HG03280 (cell line): ENCODE measurements around the gene SLC2A6.

Experiments used
- ATAC-seq: cut with Tn5 transposase; IDR thresholded peaks from one replicate; pipeline ENCODE4 v1.9.1; 2021; ENCODE audit warnings: mild to moderate bottlenecking, moderate library complexity; ENCODE audit not compliant: unreplicated experiment

The SLC2A6 gene

DNA sequence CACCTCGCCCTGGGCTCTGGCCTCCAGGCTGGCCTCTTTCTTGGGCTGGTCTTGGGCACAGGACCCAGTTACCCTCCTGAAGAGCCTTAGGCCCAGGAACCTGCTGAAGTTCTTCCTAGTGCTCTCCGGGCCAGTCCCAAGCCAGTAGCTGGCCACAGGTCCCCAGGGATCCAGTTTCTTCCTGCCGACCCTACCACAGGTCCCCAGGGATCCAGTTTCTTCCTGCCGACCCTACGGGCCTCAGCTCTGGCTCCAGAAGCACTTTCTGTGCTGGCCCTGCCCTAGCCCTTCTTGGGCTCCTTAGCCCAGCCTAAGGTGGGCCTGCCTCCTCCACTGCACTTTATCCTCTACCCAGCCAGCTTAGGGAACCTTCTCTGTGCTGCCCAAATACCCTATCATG lies 37.3 kb downstream of the SLC2A6 start:
- ATAC-seq = no peak

DNA sequence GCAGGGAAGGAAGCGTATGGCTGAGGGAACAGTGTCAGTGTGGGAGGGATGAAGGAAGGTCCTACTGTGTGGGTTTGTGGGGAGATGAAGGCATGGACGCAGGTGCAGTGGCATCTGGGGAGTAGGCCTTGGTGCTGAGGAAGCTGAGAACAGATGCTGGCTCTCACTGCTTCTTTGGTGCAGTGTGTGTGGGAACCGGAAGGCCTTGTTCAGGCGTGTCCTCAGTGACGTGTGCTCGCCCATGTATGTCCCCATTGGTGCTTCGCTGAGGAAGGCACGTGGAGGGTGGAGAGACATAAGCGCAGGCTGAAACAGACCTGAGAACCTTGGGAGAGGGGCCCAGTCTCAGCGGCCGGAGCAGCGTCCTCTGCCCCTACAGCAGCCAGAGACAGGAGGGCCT lies 38.0 kb downstream of the SLC2A6 start:
- no peak for ATAC-seq

DNA sequence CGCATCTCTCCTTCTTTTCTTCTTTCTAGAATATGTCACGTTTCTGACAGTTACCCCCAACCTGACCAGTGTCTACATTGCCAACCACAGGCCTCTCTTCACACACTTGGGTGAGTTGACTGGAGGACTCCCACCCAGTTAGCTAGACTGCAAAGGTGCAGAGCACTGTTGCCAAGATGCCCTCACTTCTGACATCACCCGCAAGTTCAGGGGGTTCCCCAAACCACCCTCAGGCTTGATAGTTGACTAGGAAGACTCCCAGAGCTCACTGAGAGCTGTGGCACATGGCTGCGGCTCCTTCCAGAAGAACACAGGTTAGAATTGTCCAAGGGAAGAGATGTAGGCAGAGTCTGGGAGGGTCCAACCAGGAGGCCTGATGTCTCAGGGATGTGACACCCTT lies 39.6 kb downstream of the SLC2A6 start:
- no peak for ATAC-seq

DNA sequence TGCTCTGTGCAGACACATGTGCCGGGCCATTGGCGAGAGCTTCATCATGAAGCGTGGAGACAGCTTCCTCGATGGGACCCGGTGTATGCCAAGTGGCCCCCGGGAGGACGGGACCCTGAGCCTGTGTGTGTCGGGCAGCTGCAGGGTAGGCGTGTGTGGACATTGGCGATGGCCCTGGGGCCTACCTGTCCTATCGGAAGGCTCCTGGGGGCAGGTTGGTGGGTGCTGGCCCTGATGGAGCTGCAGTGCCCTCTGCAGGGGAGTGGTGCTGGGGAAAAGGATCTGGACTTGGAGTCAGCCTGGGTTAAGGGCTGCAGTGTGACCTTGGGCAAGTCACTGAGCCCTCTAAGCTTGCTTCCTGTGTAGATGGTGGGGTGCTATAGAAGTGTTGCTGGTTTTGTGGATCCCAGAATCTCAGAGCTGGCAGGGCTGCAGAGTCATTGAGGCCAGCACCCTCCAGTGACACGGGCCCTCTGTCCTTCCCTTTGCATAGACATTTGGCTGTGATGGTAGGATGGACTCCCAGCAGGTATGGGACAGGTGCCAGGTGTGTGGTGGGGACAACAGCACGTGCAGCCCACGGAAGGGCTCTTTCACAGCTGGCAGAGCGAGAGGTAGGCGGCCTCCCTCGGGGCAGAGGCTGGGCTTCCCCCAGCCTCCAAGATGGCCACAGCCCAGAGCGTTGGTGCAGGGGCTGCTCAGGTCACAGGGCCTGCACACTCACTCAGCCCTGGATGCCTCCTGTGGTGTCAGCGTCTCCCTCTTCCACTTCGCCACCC lies 41.0 kb downstream of the SLC2A6 start:
- no peak for ATAC-seq

DNA sequence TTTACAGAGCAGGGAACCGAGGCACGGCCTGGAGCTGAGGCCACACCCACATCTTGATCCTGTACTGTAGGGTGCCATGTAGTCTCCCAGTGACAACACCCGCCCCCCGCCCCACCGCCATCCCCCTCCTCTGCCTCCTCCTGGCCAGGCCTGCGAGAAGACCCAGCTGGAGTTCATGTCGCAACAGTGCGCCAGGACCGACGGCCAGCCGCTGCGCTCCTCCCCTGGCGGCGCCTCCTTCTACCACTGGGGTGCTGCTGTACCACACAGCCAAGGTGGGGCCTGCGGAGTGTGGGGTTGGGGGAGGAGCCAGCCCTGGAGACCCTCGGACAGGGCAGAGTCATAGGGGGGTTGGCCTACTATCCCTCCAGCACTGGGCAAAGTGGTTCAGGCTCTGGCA lies 42.2 kb downstream of the SLC2A6 start:
- no peak for ATAC-seq

DNA sequence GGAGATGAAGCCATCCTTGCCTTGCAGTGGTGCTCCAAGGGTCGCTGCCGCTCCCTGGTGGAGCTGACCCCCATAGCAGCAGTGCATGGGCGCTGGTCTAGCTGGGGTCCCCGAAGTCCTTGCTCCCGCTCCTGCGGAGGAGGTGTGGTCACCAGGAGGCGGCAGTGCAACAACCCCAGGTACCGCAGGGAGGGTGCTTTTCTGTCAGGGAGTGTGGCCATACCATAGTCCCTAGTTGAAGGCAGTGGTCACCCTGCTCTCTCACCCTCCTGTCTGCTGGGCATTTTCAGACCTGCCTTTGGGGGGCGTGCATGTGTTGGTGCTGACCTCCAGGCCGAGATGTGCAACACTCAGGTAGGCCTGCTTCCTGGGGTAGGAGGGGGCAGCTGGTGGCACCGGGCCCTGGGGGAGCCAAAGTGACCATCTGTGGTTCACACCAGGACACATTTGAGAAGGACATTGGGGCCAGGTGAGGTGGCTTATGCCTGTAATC lies 45.5 kb downstream of the SLC2A6 start:
- no peak for ATAC-seq

DNA sequence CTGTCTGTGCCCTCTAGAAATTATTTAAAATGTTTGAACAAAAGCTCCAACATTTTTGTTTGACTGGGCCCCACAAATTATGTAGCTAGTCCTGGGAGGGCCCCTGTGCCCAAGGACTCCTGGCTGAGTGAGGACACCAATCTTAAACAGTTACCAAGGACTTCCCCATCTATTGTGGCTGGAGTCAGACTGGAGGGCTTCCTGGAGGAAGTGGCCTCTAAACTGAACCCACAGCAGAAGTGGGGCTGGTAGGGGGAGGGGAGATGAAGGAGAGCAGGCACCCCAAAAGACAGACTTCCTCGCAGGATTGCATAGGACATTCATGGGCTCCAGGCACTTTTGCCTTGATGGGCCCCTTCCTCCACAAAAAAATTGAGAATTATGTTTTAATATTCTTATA lies 48.7 kb downstream of the SLC2A6 start:
- ATAC-seq = no peak

DNA sequence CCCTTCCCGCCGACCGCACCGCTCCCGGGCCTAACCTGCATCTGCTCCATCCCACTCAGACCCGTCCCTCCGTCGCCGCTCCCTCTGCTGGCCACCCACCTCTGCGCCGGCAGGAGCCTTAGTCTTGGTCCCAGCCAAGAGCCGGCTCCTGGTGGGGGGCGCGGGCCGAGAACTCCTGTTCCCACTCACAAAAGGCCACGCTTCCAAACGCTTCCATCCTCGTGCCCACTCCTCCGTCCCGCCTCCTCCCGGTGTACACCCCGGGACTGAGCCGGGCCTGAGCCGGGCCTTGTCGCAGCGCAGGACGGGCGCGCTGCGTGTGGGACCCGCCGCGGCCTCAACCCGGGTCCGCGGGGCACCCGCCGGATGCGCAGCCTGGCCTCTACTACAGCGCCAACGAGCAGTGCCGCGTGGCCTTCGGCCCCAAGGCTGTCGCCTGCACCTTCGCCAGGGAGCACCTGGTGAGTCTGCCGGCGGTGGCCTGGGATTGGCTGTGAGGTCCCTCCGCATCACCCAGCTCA lies 49.2 kb downstream of the SLC2A6 start:
- no peak for ATAC-seq

DNA sequence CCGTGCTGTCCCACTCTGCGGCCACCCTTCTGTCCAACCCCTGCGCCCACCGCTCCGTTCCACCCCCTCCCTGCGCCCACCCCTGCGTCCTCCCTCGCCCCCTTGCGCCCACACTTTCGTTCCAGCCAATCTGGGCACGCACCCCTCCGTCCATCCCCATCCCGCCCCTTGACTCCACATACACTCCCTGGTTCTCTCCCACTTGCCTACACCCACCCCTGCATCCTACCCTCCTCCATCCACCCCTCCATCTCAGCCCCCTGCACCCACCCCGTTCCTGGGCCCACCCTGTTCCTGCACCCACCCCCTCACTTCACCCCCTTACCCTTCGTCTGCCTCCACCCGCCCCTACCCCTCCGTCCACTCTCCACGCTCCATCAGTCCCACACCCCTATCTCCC lies 49.7 kb downstream of the SLC2A6 start:
- ATAC-seq = no peak

DNA sequence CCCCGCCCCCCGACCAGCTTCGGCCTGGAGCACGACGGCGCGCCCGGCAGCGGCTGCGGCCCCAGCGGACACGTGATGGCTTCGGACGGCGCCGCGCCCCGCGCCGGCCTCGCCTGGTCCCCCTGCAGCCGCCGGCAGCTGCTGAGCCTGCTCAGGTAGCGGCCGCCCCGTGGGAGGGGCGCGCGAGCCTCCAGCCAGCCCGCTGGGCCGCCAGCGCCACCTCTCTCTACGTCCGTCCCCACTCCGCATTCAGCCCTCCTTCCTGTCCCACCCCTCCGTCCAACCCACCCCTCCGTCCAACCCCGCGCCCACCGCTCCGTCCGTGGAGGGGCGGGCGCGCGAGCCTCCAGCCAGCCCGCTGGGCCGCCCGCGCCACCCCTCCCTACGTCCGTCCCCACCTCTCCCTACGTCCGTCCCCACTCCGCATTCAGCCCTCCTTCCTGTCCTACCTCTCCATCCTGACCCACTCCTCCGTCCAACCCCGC lies 50.2 kb downstream of the SLC2A6 start:
- no peak for ATAC-seq

DNA sequence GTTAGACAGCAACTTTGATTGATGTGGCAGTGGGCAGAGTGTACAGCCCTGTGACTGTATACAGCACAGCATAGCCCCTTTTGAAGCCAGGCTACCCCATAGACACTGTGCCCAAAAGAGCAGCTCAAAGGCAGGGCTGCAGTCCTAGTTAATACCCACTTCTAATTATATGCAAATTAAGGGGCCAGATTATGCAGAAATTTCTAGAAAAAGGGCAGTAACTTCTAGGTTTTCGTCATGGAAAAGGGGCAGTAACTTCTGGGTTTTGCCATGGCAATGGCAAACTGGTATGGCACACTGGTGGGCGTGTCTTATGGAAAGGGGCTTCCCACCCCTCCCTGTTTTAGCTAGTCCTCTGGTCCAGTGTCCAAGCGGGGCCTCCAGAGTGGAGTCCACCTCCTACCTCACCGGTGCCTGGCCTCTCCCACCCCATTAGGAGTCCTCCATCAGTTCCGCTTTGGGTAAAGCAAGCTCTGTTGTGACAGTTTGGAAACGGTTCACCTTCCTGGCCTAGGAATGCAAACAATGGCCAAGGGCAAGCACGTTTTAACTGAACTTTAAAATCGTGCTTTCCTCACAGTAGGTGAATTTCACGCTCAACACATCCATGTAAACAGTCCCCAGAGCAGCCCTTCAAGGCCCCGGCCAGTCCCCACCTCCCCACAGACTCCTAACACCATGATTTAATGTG lies 51.1 kb downstream of the SLC2A6 start:
- ATAC-seq = no peak

DNA sequence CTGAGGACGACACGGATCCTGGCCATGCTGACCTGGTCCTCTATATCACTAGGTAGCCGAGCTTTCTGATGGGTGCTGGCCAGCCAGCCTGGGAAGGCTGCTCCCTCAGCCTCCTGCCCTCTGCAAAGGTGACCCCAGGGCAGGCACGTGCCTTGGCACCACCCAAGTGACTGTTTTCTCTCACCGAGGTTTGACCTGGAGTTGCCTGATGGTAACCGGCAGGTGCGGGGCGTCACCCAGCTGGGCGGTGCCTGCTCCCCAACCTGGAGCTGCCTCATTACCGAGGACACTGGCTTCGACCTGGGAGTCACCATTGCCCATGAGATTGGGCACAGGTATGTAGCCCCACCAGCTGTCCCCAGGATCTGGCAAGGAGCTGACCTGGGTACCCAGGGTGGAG lies 52.9 kb downstream of the SLC2A6 start:
- no peak for ATAC-seq

DNA sequence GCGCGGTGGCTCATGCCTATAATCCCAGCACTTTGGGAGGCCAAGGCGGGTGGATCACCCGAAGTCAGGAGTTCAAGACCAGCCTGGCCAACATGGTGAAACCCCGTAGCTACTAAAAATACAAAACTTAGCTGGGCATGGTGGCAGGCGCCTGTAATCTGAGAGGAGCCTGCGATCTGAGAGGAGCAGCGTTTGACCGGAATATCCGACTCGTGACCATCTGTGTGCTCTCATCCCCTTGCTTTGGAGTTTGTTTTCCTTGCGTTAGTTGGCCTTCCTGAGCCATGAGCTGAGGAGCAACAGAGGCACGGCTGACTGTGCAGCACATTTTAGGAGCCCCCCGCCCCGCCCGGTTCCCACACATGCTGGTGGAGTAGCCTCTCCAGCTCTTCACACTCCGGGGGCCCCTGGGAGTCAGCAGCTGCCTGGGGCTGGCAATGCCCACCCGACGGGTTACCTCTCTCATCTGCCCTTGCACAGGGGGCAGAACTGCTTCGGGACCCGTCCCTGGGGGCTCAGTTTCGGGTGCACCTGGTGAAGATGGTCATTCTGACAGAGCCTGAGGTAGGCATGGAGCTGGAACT lies 53.8 kb downstream of the SLC2A6 start:
- ATAC-seq = no peak

DNA sequence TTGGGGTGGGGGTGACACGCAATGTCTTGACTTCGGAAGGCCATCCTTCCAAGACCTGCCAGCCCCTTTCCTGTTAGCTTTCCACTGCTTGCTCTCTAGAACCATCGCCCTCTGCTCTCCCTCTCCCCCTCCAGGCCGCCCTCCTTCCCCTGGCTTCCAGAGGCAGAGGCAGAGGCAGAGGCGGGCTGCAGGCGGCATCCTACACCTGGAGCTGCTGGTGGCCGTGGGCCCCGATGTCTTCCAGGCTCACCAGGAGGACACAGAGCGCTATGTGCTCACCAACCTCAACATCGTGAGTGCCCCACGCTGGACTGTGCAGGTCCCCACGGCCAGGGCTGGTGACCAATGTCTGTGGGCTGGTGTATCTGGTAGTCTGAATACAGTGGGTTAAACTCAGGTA lies 54.7 kb downstream of the SLC2A6 start:
- ATAC-seq = no peak

DNA sequence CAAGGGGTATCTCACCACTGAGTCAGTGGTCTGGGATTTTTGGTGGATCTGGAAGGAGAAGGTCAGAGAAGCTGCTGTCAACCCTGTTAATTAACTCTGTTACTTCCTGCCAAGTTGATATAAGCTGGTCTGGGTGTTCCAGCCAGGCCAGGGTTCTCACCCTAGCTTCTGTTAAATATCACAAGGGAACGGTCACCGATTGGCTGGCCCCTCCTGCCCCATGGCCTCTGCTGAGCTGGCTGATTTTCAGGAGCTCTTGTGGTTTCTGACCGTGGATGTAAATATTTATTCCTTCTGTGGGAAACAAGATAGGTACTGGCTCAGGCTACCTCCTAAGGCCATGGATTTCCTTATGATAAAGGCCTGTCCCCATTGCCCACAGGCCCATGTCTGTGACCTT lies 55.7 kb downstream of the SLC2A6 start:
- ATAC-seq = no peak

DNA sequence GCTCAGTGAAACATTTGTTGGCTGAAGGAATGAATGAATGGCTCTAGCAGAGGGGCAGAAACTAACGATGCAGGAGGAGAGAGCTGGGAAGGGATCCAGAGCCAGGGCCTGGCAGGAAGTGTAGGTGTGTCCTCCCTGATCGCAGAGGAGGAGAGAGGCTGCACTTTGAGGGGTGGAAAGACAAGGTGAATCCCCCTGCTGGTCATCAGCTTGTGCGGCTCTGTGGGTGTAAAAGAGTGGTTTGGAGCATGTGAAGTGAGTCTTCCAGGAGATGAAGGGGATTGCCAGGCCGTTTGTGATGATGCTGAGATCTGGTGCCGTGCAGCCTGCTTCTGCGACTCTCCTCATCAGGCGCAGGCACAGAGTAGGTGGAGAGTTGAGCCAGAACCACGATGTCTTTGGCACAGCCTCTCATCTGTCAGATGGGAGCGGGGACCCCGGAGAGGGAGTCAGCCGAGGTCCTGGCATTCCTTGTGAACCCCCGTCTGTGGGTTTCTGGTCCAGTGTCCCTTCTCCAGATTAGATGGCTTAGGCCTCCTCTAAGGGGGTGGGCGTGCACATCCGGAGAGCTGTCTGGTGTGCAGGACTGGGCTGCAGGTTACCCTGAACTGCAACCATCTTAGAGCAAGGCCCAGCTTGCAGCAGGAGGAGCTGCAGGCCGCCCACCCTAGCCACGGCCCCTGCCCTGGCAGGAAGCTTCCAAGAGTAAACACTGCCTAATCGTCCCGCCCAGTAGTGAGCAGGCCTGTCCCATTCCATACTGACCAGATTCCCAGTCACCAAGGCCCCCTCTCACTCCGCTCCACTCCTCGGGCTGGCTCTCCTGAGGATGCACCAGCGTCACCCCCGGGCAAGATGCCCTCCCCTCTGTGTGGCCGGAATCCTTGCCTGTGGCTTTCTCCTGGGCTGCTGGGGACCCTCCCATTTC lies 57.0 kb downstream of the SLC2A6 start, which contains the start of gene ADAMTS13:
TSS of gene ADAMTS13 (plus strand) at position 753 of the 928 bp plus-strand sequence. CDS start at position 830, 77 bp downstream.
- ATAC-seq = no peak
